ENCODE data around the gene CDKAL1.

- no peak for TF ChIP-seq POLR2A (IDR thresholded peaks at IDR 0.05; ENCODE audit: low read depth)
- no peak for TF ChIP-seq CTCF (IDR thresholded peaks at IDR 0.05)
- no peak for TF ChIP-seq POLR2AphosphoS5 (IDR thresholded peaks at IDR 0.05)
- no peak for TF ChIP-seq EP300 (IDR thresholded peaks at IDR 0.05)
Measured at GRCh38 chr6:20847904-20848303, 313.6 kb downstream of the CDKAL1 start.

Measured in esophagus muscularis mucosa (tissue), 4 donors.